CD4-positive, alpha-beta T cell treated with Interleukin-10 for 1 hour (primary cell): ENCODE measurements around the gene SGCD.

Source experiments
- DNase-seq: peaks from one replicate; pipeline ENCODE4 v3.0.0-alpha.2; 2020

SGCD gene

GRCh38 chr5:156405988-156406387, 79.0 kb downstream of the SGCD start:
- DNase-seq = no peak

- no peak for DNase-seq
Observed at GRCh38 chr5:156407251-156407650, 80.3 kb downstream of the SGCD start.

- DNase-seq = no peak
Observed at GRCh38 chr5:156409834-156410233, 82.9 kb downstream of the SGCD start.

- DNase-seq = no peak
Observed at GRCh38 chr5:156411185-156411613, 84.2 kb downstream of the SGCD start.

GRCh38 chr5:156411957-156412356, 85.0 kb downstream of the SGCD start:
- no peak for DNase-seq

GRCh38 chr5:156414391-156414790, 87.4 kb downstream of the SGCD start:
- DNase-seq = no peak

GRCh38 chr5:156419661-156420060, 92.7 kb downstream of the SGCD start:
- no peak for DNase-seq

- no peak for DNase-seq
Observed at GRCh38 chr5:156420665-156421064, 93.7 kb downstream of the SGCD start.

- no peak for DNase-seq
Observed at GRCh38 chr5:156421798-156422197, 94.8 kb downstream of the SGCD start.

GRCh38 chr5:156423597-156423996, 96.6 kb downstream of the SGCD start:
- DNase-seq = no peak

- DNase-seq = no peak
Observed at GRCh38 chr5:156427315-156427714, 100.4 kb downstream of the SGCD start.

GRCh38 chr5:156431956-156432829, 105.2 kb downstream of the SGCD start:
- DNase-seq = no peak

GRCh38 chr5:156432830-156433105, 105.8 kb downstream of the SGCD start:
- no peak for DNase-seq

GRCh38 chr5:156434471-156434870, 107.5 kb downstream of the SGCD start:
- no peak for DNase-seq

GRCh38 chr5:156435101-156435500, 108.1 kb downstream of the SGCD start:
- no peak for DNase-seq

GRCh38 chr5:156438076-156438475, 111.1 kb downstream of the SGCD start:
- DNase-seq = no peak

GRCh38 chr5:156444753-156445291, 117.9 kb downstream of the SGCD start:
- DNase-seq = no peak

GRCh38 chr5:156446526-156446925, 119.6 kb downstream of the SGCD start:
- DNase-seq = no peak

- no peak for DNase-seq
Observed at GRCh38 chr5:156450778-156451177, 123.8 kb downstream of the SGCD start.

- no peak for DNase-seq
Observed at GRCh38 chr5:156451505-156451904, 124.5 kb downstream of the SGCD start.

- DNase-seq = no peak
Observed at GRCh38 chr5:156456857-156457256, 129.9 kb downstream of the SGCD start.

GRCh38 chr5:156459812-156460385, 132.9 kb downstream of the SGCD start:
- DNase-seq = no peak

- no peak for DNase-seq
Observed at GRCh38 chr5:156460471-156460870, 133.5 kb downstream of the SGCD start.

GRCh38 chr5:156466871-156467270, 139.9 kb downstream of the SGCD start:
- DNase-seq = no peak

GRCh38 chr5:156469636-156470035, 142.7 kb downstream of the SGCD start:
- no peak for DNase-seq
